ENCODE data around the gene VIPR2.
"Not testable (repeated sequence)": the region's sequence is repeated elsewhere in the genome, so short reads cannot be mapped to it uniquely, and the experiment has no call there.

The VIPR2 gene

DNA sequence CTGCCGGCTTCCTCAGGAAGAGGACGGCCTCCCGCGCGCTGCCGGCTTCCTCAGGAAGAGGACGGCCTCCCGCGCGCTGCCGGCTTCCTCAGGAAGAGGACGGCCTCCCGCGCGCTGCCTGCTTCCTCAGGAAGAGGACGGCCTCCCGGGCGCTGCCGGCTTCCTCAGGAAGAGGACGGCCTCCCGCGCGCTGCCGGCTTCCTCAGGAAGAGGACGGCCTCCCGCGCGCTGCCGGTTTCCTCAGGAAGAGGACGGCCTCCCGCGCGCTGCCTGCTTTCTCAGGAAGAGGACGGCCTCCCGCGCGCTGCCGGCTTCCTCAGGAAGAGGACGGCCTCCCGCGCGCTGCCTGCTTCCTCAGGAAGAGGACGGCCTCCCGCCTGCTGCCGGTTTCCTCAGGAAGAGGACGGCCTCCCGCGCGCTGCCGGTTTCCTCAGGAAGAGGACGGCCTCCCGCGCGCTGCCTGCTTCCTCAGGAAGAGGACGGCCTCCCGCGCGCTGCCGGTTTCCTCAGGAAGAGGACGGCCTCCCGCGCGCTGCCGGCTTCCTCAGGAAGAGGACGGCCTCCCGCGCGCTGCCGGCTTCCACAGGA, 138.6 kb downstream of the VIPR2 start:
- DNase-seq, result not testable (repeated sequence)

DNA sequence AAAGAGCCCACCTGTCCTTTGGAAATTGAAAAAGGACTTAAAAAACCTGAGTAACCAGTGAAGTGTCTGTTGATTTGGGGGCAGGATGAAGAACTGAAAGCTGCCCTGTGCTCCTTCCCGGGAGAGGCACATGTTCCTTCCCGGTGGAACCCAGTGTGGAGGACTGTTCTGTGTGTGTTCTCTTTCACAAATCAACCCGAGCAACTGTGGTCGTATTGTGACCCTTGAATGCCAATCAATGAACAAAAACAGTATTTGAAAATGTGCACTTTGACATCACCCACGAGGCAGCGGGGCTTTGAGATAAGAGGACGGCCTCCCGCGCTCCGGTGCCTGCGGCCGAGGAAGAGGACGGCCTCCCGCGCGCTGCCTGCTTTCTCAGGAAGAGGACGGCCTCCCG, 139.0 kb downstream of the VIPR2 start:
- no peak for DNase-seq

DNA sequence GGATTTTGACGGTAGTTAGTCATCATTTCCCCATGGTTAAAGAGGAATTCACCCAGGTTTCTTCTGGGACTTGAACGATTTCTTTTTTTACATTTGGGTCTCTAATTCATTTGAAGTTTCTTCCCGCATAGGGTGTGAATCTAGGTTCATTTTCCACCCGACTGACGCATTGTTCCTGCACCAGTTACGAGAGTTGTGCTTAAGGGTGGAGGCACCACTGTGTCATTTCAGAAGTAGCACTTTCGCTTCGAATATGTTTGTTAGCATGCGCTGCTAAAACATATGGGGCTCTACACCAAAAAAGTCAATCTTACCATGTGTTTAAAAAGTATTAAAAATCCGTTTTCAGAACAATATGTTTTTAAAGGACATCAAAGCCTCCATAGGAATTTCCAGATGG, 140.3 kb downstream of the VIPR2 start:
- DNase-seq, result no peak

DNA sequence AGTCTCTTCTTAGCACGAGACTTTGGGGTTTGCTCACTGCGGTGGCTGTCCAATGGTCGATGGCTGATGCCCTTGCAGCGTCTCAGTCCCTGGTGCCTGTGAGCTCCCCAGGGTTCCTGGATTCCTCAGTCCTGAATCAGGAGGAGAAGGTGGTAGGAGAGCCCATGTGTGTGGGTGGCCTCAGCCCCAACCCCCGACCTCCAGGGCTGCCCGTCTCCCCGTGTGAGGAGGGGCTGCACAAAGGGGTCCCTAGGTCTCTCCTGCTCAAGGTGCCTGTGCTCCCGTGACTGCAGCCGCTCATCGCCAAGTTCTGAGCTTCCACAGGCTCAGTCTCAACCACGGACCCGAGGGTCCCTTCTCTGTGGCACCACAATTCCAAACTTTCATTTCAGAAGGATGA, 142.9 kb downstream of the VIPR2 start:
- no peak for DNase-seq

DNA sequence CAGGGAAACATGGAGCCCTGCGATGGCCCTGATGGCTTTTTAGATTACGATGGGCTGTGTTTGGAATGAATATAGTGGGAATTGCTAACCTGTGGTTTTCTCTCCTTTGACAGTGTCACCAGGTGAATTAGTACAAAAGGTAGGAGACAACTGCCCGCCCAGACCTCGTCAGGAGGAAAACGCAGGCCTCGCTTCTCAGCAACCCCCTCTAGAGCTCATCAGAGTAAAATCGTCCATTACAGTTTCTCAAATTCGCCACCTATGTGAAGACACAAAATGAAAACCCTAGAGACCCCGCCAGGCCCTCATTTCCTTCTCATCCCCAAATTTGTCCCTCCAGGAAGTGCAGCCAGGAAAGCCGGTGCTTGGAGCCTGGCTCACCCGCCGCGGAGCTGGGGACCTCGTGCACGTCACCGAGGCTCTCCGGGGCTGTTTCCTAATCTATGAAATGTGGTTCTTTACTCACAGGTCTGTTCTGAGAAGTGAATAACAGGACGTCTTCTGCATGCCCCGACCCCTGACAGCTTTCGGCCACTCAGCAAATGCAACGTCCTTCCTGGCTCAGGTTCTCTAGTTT, 143.7 kb downstream of the VIPR2 start:
- DNase-seq, result no peak

DNA sequence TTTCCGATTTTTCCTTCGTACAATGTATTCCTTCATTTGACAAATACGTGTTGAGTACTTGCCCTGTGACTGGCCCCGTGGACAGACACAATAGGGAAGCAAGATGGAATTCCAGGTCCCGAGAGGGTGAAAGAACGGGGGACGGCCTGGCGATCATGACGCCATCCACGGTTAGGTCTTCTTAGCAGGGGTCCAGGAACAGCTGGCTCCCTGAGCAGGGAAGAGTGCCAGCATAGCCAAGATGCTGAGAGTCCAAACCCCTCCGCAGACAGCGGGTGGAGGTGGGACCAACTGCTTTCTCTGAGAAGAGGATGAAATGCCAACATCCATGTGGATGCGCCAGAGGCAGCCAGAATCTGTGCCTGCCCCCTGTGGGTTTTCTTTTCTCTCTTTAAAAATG, 144.6 kb downstream of the VIPR2 start:
- DNase-seq, result no peak

DNA sequence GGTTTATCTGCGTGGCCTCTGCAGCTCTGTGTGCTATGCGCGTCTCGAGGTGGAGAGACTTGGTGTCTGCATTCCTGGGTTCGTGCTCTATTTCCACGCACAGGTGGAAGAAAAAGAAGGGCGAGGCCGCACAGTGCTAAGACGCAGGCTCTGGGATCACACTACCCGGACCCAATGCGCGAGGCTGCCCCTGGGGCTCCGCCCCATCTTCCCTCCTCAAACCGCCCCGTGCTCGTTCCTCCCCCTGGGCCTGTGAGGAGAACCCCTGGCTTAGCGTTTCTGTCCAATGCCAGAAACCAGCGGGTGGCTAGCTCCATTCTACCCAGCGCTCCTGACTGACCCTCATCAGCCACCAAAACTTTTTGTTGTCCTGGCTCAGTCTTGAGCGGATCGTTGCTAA, 145.2 kb downstream of the VIPR2 start:
- DNase-seq, result no peak

DNA sequence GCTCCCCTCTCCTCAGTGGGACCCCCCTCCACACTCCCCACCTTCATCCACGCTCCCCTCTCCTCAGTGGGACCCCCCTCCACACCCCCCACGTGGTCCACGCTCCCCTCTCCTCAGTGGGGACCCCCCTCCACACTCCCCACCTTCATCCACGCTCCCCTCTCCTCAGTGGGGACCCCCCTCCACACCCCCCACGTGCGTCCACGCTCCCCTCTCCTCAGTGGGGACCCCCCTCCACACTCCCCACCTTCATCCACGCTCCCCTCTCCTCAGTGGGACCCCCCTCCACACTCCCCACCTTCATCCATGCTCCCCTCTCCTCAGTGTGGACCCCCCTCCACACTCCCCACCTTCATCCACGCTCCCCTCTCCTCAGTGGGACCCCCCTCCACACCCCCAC, 146.4 kb downstream of the VIPR2 start:
- not testable (repeated sequence) for DNase-seq

DNA sequence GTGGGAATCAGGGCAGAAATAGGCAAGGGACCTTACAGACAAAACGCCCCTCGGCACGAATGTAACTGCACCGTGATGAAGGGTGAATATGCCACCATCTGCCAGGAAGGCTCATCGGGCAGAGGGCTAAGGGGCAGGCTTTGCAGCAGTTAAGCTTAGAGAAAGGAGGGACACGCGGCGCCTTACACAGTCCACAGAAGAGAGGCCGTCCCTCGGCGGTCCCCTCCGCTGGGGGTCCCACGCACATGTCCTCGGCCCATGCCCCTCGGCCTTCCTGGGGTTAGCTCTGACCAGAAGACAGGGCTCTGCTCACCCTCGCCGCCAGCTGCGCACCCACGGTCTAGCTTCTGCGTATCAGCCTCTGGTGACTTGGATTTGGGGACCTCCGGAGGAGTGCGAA, 147.2 kb downstream of the VIPR2 start:
- no peak for DNase-seq

DNA sequence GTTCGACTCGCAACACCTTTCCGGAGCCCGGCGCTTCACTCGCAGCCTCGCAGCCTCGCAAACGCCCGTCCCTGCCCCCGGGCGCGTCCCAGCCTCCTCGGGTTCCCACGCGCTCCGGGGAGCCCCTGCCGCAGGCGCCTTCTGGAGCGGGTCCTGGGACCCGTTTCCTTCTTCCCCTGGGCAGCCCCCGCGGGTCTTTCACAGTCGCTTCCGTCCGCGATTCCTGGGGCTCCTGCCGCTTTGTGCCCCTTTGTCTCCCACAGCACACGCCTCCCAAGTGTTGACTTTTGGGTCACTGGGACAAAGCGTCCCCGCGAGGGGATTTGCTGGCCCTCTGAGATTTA, 147.6 kb downstream of the VIPR2 start:
- no peak for DNase-seq

DNA sequence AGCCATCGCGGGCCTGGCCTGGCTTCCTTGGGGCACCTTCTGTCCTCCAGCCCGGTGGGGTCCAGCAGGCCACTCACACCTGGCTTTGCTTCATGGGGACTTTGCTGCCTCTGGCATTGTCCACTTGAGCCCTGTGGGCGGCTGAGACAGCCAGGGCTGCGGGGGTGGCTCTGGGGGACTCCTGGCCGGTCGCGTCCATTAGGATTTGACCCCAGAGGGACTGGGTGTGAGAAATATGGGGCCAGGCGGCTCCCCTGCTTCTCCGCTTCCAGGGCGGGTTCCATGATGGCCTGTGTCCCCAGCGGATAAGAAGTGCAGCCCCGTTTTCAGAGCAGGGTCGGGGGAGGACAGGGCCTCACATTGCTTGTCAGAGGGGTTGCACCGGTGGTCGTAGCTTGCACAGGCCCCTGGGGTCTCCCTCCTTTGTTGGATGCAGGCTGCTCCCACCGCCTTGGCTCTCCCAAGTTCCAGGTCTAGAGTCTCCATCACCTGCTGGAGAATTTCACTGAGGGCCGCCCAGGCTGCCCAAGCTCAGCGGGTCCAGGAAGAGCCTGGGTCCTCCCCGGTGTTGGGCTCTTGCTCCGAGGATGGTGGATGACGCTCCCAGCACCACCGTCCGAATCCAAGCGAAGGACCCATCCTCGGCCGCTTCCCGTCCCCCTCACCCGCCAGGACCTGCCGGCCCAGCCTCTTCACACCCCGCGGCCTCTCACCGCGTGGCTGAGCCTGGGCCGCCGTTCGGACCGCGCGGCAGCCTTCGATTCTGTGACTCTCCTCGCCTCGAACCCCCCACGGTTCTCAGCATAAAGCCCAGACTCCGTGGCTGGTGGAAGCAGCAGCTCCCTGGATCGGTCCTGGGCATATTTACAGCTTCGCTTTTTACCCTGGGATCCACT, 148.2 kb downstream of the VIPR2 start:
- DNase-seq, result no peak

DNA sequence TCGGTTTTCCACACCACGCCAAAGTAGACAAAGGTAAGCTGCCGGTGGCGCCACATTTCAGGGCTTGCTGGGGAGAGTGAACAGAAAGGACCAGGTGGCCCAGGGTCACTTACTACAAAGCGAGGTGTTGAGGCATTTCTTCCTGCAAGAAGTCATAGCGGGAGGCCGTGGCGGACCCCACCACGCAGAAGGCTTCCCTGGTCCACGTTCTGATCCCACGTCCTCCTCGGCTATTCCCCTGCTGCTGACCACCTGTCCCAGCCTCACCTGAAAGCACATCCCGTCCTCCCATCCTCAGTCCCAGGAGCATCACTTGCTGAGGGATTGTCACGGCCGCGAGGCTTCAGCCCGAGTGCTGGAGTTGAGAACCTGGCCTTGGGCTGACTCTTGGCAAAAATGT, 149.2 kb downstream of the VIPR2 start:
- no peak for DNase-seq

DNA sequence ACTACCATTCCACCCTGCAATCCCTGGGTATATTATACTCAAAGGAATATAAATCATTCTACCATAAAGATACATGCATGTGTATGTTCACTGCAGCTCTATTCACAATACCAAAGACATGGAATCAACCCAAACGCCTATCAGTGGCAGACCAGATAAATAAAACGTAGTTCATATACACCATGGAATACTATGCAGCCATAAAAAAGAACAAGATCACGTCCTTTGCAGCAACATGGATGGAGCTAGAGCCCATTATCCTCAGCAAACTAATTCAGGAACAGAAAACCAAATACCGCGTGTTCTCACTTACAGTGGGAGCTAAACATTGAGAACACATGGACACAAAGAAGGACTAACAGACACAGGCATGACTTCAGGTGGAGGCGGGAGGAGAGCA, 150.0 kb downstream of the VIPR2 start:
- no peak for DNase-seq

DNA sequence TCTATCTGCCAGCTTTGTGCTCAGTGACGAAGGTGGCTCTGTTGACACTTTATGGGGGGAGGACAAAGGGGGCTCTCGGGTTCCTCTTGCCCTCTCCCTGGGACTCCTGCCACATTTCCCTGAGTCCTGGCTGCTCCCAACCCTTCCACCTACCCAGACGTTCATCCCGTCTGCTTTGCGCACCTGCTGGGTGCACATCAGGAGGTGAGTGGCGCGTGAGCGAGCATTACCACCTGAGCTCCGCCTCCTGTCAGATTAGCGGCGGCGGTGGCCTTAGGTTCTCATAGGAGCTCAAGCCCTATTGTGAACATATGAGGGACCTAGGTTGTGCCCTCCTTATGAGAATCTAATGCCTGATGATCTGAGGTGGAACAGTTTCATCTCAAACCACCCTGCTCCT, 151.1 kb downstream of the VIPR2 start:
- DNase-seq, result no peak

DNA sequence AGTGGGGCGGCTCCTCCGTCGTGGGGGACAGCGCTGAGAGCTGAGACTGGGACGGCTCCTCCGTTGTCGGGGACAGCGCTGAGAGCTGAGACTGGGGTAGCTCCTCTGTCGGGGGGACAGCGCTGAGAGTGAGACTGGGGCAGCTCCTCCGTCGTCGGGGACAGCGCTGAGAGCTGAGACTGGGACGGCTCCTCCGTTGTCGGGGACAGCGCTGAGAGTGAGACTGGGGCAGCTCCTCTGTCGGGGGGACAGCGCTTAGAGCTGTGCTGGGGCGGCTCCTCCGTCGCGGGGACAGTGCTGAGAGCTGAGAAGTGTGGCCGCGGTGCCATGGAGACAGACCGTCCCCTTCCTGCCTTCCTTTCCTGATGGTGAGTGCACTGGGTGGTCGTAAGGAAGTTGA, 151.9 kb downstream of the VIPR2 start:
- no peak for DNase-seq

DNA sequence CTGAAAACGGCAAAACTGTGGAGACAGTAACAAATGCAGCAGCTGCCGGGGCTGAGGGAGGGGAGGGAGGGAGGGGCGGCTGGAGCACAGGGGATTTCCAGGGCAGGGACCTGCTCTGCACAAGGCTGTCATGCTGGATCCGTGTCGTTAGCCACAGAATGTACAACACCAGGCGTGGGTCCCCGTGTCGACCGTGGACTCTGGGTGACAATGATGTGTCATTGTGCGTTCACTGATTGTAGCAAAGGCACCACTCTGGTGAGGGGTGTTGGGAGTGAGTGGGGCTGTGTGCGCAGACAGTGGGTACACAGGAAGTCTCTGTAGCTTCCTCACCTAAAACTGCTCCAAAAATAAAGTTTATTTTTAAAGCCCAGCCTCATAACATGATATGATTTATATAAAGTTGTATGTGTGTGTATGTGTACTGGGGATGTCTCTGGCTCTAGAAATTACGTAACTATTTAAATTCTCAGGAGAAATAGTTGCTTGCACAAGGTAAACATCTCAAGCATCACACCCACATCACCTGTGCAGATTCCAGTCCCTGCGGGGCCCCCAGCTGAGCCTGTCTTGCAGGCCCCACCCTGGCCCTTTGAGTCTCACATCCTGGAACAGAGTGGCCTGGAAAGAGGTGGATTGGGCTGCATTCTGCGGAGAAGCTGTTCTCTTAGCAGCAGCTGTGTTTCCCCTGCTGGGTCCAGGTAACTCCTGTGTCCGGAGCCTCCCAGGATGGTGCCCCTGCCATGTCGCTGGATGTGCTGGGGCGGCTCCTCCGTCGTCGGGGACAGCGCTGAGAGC, 152.6 kb downstream of the VIPR2 start:
- peak; percentile 26 for DNase-seq

DNA sequence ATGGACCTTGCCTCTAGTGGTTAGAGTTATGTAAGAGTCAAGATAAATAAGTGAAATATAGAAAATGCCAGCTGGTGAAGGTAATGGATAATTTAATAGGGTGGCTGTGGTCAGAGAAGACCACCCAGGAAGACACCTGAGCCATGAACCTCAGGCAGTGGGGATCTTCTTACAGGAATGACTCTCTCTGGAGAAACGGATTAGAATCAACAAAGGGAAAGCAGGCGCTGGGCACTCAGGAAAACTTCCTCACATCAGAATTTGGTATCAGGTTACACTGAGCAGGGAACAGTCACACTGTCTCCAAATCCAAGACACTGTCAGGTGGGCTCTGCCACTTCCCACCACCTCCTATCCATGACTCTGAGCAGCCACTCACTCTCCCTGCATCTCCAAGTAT, 155.7 kb downstream of the VIPR2 start:
- DNase-seq, result no peak

DNA sequence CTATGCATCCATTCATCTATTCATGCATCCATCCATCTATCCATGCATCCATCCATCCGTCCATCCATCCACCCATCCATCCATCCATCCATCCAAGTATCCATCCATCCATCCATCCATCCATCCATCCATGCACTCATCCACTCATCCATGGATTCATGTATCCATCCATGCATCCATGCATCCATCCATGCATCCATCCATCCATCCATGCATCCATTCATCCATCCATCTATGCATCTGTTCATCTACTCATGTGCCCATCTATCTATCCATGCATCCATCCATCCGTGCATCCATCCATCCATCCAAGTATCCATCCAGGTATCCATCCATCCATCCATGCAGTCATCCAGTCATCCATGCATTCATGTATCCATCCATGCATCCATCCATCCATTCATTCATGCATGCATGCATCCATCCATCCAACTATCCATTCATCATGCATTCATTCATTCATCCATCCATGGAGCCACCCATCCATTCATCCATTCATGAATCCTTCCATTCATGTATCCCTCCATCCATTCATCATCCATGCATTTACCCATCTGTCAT, 156.3 kb downstream of the VIPR2 start:
- DNase-seq, result no peak

DNA sequence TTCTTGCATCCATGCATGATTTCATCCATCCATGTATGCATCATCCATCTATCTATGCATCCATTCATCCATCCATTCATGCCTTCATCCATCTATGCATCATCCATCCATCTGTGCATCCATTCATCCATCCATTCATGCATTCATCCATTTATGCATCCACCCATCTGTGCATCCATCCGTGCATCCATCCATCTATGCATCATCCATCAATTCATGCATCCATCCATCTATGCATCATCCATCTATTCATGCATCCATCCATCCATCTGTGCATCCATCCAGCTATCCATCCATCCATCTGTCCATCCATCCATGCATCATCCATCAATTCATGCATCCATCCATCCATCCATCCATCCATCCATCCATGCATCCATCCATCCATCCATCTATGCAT, 157.0 kb downstream of the VIPR2 start:
- DNase-seq, result no peak

DNA sequence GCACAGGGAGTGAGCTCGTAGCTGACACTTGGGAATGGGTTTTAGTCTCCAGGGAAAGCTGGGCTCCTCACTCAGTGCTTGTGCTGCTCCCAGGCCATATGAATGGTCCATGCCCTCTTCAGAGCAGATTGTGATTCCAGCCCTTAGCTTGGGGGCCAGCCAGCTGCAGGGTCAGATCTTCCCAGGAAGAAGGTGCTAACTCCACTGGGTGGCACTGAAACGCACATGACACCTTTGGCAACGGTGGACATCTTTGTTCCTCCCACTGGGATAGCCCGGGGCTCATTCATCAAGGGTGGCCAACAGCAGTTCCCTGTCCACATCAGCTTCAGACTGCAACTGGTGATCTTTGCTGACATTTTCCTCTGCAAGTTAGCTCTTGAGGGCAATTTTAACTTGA, 159.1 kb downstream of the VIPR2 start:
- DNase-seq, result no peak

DNA sequence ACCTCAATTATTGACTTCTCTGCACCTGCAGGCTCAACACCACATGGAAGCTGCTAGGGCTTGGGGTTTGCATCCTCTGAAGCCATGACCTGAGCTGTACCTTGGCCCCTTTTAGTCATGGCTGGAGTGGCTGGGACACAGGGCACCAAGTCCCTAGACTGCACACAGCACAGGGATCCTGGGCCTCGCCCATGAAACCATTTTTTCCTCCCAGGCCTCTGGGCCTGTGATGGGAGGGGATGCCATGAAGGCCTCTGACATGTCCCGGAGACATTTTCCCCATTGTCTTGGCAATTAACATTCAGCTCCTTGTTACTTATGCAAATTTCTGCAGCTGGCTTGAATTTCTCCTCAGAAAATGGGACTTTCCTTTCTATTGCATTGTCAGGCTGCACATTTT, 160.7 kb downstream of the VIPR2 start:
- DNase-seq, result not testable (repeated sequence)

DNA sequence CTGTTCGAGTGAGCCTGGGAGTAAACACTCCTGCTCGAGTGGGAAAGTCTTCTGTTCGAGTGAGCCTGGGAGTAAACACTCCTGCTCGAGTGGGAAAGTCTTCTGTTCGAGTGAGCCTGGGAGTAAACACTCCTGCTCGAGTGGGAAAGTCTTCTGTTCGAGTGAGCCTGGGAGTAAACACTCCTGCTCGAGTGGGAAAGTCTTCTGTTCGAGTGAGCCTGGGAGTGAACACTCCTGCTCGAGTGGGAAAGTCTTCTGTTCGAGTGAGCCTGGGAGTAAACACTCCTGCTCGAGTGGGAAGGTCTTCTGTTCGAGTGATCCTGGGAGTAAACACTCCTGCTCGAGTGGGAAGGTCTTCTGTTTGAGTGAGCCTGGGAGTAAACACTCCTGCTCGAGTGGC, 162.6 kb downstream of the VIPR2 start:
- not testable (repeated sequence) for DNase-seq

DNA sequence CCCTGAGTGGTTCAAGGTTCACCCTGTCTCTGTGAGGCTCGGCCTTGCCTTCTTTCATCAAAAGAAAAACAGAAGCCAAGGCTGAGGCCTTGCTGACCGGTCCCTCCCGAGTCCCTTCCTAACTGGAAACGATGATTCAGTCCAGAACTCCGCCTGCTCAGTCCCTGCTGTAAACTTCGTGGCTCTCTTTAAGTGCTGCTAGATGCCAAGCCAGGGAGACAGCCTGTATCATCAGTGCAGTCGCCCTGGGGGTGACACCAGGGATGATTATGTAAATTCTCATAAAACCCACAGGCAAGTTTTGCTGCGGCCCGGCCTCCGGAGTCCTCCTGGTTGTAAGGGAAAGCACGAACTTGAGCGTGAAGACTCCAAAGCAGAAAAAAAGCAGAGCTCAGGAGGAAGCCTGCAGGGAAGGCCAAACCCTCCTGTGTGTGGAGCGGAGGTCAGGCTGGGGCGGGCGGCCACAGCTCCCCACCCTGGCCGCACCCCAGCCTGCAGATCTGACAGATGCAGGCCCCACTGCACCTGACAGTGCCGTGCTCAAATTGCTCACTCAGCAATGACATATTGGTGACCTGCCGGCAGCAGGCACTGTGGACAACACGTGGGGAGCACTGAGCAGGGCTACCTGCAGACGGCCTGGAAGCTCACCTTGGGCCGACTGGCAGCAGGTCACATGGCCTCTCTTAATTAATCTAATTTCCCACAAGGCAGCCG, 164.9 kb downstream of the VIPR2 start:
- no peak for DNase-seq
